B cell (primary cell): ENCODE data around the gene SCUBE1.

ENCODE experiments used
- CTCF ChIP-seq: fragments of 200-600 bp; IDR thresholded peaks from one replicate; pipeline ENCODE4 v1.8.0; 2022; ENCODE audit warnings: antibody characterized with exemption, mild to moderate bottlenecking
- EZH2 ChIP-seq: IDR thresholded peaks from 2 replicates; pipeline ENCODE4 v1.6.1; 2012; ENCODE audit warnings: borderline replicate concordance, low read depth, mild to moderate bottlenecking, moderate library complexity, low read length; ENCODE audit not compliant: insufficient read depth, poor library complexity, severe bottlenecking

GRCh38 chr22:43239956-43240355 is 103.2 kb downstream of the SCUBE1 start:
- TF ChIP-seq CTCF: no peak
- no peak for TF ChIP-seq EZH2
